Tibial nerve (tissue), 4 donors: ENCODE measurements around the gene OVOL1. TPM values are rescaled to one million over a fixed set of nuclear protein-coding genes. Genes with fewer than 3 reads are reported as not detected.
A peak's percentile ranks its signal among the peaks of the same experiment; 100 is the strongest.

Experiments
- DNase-seq, 2 donors: peaks; one replicate each; pipeline ENCODE4 v3.0.0-alpha.2; 2019; ENCODE audit warnings: low spot score in 2 of 2
- H3K27ac ChIP-seq, 4 donors: fragments of 200-600 bp; sonication (generic) in 3 of 4; one replicate each; pipeline ENCODE4 v1.5.1; 2017 to 2019; ENCODE audit warnings: mild to moderate bottlenecking in 1 of 4
- H3K27me3 ChIP-seq, 2 donors: fragments of 200-600 bp; sonication (generic) in 1 of 2; one replicate each; pipeline versions ENCODE4 v1.5.1 to v1.6.0; 2017 to 2019
- H3K36me3 ChIP-seq, 3 donors: fragments of 200-600 bp; sonication (generic); one replicate each; pipeline ENCODE4 v1.5.1; 2018 to 2019
- H3K4me1 ChIP-seq, 4 donors: fragments of 200-600 bp; sonication (generic) in 3 of 4; one replicate each; pipeline ENCODE4 v1.5.1; 2017 to 2019
- H3K4me3 ChIP-seq, 4 donors: fragments of 200-600 bp; sonication (generic) in 3 of 4; one replicate each; pipeline ENCODE4 v1.5.1; 2017 to 2019; ENCODE audit warnings: mild to moderate bottlenecking in 1 of 4, moderate library complexity in 1 of 4
- H3K9me3 ChIP-seq, 4 donors: fragments of 200-600 bp; sonication (generic) in 3 of 4; one replicate each; pipeline ENCODE4 v1.5.1; 2017 to 2019
- EP300 ChIP-seq, 2 donors: sonication (generic); formaldehyde crosslinking; IDR thresholded peaks; one replicate each; pipeline ENCODE4 v1.6.1; 2017; ENCODE audit warnings: antibody characterized with exemption in 2 of 2, mild to moderate bottlenecking in 1 of 2
- POLR2A ChIP-seq, 2 donors: fragments of 450-650 bp; IDR thresholded peaks; one replicate each; pipeline ENCODE4 v1.6.1; 2017; ENCODE audit warnings: antibody characterized with exemption in 2 of 2, mild to moderate bottlenecking in 2 of 2, moderate library complexity in 2 of 2
- WGBS, 2 donors: methylation state at CpG; one replicate each; pipeline ENCODE4 v1.1.5; 2018; 5-methylcytosine and 5-hydroxymethylcytosine counted together
- total RNA-seq, 4 donors: library from RNA; depleted of rRNA; stranded (reverse); fragments of >200 nt; gene quantifications; one replicate each; pipeline ENCODE4 v1.1.0, GENCODE V29; 2016
- TF ChIP-seq, protein P1 (sequence below), 5 experiments: fragments of 200-600 bp in 3 of 5; fragments of 450-650 bp in 2 of 5; sonication (generic) in 3 of 5; IDR thresholded peaks; one replicate each; pipeline ENCODE4 v1.5.1; 2016 to 2019; ENCODE audit warnings: antibody characterized with exemption in 5 of 5, mild to moderate bottlenecking in 3 of 5, moderate library complexity in 2 of 5

Gene OVOL1
- total RNA-seq, 4 donors from 2014 or later: not detected

DNA sequence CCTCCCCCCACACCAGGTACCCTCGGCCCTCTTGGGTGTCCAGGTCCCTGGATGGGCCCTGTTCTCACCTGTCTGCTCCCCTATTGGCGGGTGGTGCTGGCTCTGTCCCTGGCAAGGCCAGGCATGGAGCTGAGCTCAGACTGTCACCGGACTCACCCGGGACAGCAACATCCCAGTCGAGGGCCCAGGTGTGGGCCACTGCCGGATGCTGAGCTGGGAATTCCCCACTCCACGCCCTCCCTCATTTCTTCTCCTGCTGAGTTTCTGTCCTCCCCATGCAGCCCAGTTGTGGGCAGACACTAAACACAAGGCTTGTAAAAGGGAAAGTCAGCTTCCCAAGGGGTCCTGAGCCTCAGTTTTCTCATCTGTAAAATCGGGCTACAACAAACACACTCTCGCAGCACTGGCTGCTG, 4.0 kb upstream of the OVOL1 start:
- WGBS, 2 donors: 89 to 96% methylated on average over 7 to 8 of the region's 9 CpGs
- no peak for TF ChIP-seq EP300 (IDR thresholded peaks at IDR 0.05)
- TF ChIP-seq POLR2A (IDR thresholded peaks at IDR 0.05): no peak
- TF ChIP-seq, protein P1, sequence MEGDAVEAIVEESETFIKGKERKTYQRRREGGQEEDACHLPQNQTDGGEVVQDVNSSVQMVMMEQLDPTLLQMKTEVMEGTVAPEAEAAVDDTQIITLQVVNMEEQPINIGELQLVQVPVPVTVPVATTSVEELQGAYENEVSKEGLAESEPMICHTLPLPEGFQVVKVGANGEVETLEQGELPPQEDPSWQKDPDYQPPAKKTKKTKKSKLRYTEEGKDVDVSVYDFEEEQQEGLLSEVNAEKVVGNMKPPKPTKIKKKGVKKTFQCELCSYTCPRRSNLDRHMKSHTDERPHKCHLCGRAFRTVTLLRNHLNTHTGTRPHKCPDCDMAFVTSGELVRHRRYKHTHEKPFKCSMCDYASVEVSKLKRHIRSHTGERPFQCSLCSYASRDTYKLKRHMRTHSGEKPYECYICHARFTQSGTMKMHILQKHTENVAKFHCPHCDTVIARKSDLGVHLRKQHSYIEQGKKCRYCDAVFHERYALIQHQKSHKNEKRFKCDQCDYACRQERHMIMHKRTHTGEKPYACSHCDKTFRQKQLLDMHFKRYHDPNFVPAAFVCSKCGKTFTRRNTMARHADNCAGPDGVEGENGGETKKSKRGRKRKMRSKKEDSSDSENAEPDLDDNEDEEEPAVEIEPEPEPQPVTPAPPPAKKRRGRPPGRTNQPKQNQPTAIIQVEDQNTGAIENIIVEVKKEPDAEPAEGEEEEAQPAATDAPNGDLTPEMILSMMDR (IDR thresholded peaks at IDR 0.05): no peak
- Histone ChIP-seq H3K27me3 (peaks cover 3 to 31% of the 10 kb centered on the region in 2 donors), H3K4me1 (peaks cover 0 to 47% (median 24%) of the 10 kb centered on the region in 4 donors), H3K9me3 (no peaks in the 10 kb centered on the region), H3K4me3 (no peak overlapping the region), H3K27ac (no peak overlapping the region), H3K36me3 (peaks cover 0 to 17% (median 0%) of the 10 kb centered on the region in 3 donors)
- no peak for DNase-seq

DNA sequence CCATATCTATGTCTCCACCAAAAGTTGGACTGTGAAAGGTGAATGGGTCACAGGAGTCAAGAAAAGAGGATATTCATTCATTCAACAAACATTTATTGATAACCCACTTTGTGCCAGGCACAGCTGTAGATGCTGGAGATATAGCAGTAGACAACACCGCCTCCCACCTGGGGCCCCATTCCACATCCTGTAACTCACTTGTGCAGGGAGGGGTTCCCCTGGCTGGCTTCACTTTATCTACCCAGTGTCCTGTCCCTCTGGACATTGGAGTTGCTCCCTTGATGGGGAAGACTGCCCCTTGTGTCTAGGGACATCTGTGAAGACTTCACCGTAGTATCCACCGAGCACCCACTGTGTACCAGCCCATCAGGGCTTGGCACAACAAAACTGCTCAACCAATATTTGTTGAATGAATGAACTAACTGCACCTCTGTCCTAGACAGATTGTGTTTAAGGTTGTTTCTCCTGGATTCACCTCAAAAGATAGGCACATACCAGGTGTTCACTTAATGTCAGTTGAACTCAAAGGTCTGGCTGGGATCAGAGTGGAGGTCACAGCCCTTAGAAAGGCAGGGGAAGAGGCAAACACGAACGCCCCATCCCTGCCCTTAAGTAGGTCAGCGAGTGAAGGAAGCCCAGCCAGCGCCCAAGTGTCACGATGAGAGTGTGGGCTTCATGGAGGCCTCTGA, 1.4 kb upstream of the OVOL1 start:
- Histone ChIP-seq H3K27ac (no peak overlapping the region), H3K4me1 (peaks cover 0 to 35% (median 20%) of the 10 kb centered on the region in 4 donors), H3K36me3 (no peaks in the 10 kb centered on the region), H3K27me3 (peaks cover 3 to 56% of the 10 kb centered on the region in 2 donors), H3K4me3 (no peak overlapping the region), H3K9me3 (no peaks in the 10 kb centered on the region)
- DNase-seq: no peak
- WGBS, 2 donors: 72 to 90% methylated on average over 7 to 8 of the region's 8 CpGs
- TF ChIP-seq POLR2A (IDR thresholded peaks at IDR 0.05): no peak
- TF ChIP-seq, protein P1 (IDR thresholded peaks at IDR 0.05): no peak
- no peak for TF ChIP-seq EP300 (IDR thresholded peaks at IDR 0.05)

DNA sequence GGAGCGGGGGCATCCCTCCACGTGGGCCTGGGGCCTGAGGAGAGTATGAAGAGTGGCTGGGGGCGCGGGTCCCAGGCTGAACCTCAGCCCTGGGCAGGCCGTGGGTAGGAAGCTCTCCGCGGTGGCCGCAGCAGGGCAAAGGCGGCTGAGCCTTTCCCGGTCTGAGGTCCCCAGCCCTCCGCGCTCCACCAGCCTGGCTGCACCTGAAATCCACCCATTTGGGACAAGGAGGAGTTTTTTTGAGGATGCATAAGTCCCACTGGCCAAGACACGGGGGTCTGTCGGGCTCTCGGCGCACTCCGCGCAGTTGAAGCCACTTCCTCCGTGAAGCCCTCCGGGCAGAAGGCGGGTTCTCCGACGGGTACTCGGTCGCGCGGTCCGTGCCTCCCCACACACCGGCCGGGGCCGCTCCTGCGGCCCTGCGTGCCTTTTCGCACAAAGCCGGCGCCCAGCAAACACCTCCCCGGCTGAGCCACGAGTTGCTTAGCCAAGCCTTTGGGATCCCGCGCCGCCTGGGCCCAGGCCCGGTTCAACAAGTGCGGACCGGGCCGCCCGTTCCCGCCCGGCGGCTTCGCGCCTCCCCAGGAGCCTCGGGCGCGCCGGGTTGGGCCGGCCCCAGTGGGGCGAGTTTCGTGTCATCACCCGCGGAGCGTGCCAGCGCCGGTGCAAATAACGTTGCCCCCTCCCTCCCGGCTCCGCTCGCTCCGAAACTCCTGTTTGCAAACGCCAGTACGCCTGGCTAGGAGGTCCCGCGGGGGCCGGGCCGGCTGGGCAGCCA, 666 bp upstream of the OVOL1 start:
- H3K4me3 ChIP-seq: peak overlapping the region in 2 of 4 donors; percentile 34 to 39

DNA sequence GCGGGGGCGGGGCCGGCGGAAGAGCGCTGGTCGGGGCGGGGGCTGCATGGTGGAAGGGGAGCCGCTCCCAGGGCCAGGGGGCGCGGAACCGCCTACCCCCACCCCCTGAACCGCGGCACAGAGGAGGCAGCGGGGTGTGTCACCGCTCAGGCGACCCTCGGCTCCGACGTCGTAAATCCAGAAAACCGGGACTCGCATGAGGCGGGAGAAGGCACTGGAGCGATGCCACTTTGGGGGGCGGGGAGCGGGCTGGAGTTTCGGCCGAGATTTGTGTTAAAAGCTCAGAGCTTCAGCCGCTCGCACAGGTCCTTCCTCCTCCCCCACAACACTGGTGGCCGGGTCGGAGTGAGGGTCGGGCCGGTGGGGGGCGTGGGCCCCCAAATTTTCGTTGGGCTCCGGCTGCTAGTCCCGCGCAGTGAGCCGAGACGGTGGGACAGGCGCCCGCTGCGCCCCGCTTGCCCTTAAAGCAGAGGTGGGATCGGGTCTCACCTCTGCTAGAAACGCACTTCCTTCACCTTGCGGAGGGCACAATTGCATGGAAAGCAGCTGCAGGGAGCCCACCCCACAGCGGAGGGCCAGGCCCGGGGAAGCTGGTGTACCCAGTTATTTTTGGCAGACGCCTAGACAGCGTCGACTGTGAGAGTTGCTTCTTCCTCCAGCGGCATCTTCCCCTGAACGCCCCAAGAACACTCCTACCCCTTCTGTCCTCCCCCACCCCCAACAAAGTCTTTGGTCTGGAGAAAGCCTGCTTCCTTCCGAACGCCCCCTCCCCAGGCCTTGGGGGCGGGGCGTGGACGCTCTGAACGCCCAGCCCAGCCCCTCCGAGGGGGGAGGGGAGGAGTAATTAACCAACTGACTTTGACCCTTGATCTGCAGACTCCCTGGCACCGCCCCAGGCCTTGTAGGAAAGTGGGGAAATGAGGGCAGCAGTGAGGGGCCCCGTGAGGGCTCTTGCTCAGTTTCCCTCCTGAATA, 1.1 kb downstream of the OVOL1 start:
- peak overlapping the region in 2 of 4 donors; percentile 34 to 39 for H3K4me3 ChIP-seq
- peaks cover 0 to 27% (median 16%) of the 10 kb centered on the region in 4 donors for H3K4me1 ChIP-seq
- 3 to 4% methylated on average over 30 to 36 of the region's 64 CpGs for WGBS, 2 donors
- TF ChIP-seq, protein P1 (IDR thresholded peaks at IDR 0.05): no peak
- TF ChIP-seq EP300 (IDR thresholded peaks at IDR 0.05): no peak
- TF ChIP-seq POLR2A (IDR thresholded peaks at IDR 0.05): no peak
- H3K27ac ChIP-seq: peak overlapping the region in 1 of 4 donors; percentile 74
- peaks cover 3 to 56% of the 10 kb centered on the region in 2 donors for H3K27me3 ChIP-seq
- DNase-seq: no peak
- no peaks in the 10 kb centered on the region for H3K36me3 ChIP-seq
- H3K9me3 ChIP-seq: no peaks in the 10 kb centered on the region

More for the DNA sequence above, 666 bp upstream of the OVOL1 start:
- no peak overlapping the region for H3K27ac ChIP-seq
- H3K4me1 ChIP-seq: peaks cover 0 to 34% (median 20%) of the 10 kb centered on the region in 4 donors
- WGBS, 2 donors: 5 to 21% methylated on average over 35 to 44 of the region's 74 CpGs
- TF ChIP-seq, protein P1 (IDR thresholded peaks at IDR 0.05): no peak
- TF ChIP-seq EP300 (IDR thresholded peaks at IDR 0.05): no peak
- TF ChIP-seq POLR2A (IDR thresholded peaks at IDR 0.05): no peak
- H3K36me3 ChIP-seq: no peaks in the 10 kb centered on the region
- no peaks in the 10 kb centered on the region for H3K9me3 ChIP-seq
- no peak for DNase-seq
- peaks cover 3 to 56% of the 10 kb centered on the region in 2 donors for H3K27me3 ChIP-seq
